Measurements from ENCODE around the gene PTGDR. TPM values are rescaled to one million over a fixed set of nuclear protein-coding genes. Genes with fewer than 3 reads are reported as not detected.

PTGDR gene
- total RNA-seq, 4 donors from 2014 or later: 12.3 to 30.1 (median 28.3) TPM

- in situ Hi-C loops (cut with MboI; ENCODE audit: low pct_ligation_motif_present in 1 of 4, low pct_unique_long_range_greater_than_20kb in 1 of 4, low sequenced_read_pairs in 3 of 4): no loop called here
- intact Hi-C loops (cut with DNase I; ENCODE audit: low total_unique reads): no loop called here
- peaks cover 0 to 9% of the 10 kb centered on the region in 2 donors for H3K9me3 ChIP-seq
- peak overlapping the region in 2 of 4 donors; percentile 2 to 67 for H3K4me3 ChIP-seq
- H3K4me1 ChIP-seq: peaks cover 0 to 15% (median 10%) of the 10 kb centered on the region in 4 donors
- WGBS, 2 donors (ENCODE audit: low coverage in 1 of 2): 64 to 77% methylated on average over 1 to 2 of the region's 2 CpGs
- peak overlapping the region; percentile 74 to 83 (median 82) for H3K27ac ChIP-seq
- H3K27me3 ChIP-seq: peaks cover 6% of the 10 kb centered on the region
- no peak for DNase-seq
- no peak for TF ChIP-seq POLR2A (IDR thresholded peaks at IDR 0.05)
- no peak for TF ChIP-seq EP300 (IDR thresholded peaks at IDR 0.05; ENCODE audit: low read depth)
- H3K36me3 ChIP-seq: no peaks in the 10 kb centered on the region
These were observed 50.6 kb downstream of the PTGDR start for GRCh38 chr14:52318062-52318461.

DNA sequence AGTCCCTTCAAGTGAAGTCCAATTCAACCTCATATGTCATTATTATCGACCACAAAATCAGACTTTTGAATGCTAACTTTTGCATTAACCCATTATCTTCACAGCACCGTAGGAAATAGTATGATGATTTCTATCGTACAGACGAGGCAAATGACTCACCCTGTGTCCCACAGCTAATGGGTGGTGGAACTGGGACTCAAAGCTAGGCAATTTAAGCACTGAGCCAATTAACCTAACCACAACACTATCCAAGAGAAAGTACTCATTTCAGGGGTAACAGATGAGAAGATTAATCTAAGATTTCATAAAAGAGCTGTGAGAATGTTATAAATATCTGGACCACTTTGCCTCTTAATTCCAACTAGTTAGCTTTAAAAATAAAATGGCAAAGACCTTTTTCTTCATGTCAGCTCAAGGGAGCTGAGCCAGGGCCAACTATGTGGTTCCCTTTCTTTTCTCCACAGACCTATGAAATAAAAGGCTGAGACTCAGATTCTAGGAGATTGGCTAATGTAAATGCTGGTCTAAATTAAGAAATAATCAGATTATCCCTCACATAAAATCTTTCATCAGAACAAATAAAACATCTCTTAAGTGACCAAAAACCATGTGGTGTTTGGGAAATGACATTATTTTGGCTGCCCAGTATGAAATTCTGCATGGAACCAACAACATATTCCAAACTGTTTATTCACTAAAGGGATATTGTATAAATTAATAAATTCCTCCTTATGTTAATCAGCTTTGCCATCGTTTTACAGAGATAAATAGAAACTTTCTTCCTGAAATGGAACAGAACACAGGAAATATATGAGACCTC, 51.5 kb downstream of the PTGDR start:
- Histone ChIP-seq H3K36me3 (no peaks in the 10 kb centered on the region), H3K4me3 (peak overlapping the region in 2 of 4 donors; percentile 2 to 16), H3K9me3 (peaks cover 0 to 9% of the 10 kb centered on the region in 2 donors), H3K27ac (peak overlapping the region; percentile 26 to 82 (median 52)), H3K4me1 (peaks cover 0 to 7% (median 3%) of the 10 kb centered on the region in 4 donors), H3K27me3 (peaks cover 6% of the 10 kb centered on the region)
- intact Hi-C loops (cut with DNase I; ENCODE audit: low total_unique reads) (no loop called here), in situ Hi-C loops (cut with MboI; ENCODE audit: low pct_ligation_motif_present in 1 of 4, low pct_unique_long_range_greater_than_20kb in 1 of 4, low sequenced_read_pairs in 3 of 4) (no loop called here)
- WGBS, 2 donors (ENCODE audit: low coverage in 1 of 2): 46 to 59% methylated on average over 5 of the region's 5 CpGs
- TF ChIP-seq EP300 (IDR thresholded peaks at IDR 0.05; ENCODE audit: low read depth) (no peak), POLR2AphosphoS5 (IDR thresholded peaks at IDR 0.05) (no peak), POLR2A (IDR thresholded peaks at IDR 0.05) (no peak)
- TF ChIP-seq, protein P1, sequence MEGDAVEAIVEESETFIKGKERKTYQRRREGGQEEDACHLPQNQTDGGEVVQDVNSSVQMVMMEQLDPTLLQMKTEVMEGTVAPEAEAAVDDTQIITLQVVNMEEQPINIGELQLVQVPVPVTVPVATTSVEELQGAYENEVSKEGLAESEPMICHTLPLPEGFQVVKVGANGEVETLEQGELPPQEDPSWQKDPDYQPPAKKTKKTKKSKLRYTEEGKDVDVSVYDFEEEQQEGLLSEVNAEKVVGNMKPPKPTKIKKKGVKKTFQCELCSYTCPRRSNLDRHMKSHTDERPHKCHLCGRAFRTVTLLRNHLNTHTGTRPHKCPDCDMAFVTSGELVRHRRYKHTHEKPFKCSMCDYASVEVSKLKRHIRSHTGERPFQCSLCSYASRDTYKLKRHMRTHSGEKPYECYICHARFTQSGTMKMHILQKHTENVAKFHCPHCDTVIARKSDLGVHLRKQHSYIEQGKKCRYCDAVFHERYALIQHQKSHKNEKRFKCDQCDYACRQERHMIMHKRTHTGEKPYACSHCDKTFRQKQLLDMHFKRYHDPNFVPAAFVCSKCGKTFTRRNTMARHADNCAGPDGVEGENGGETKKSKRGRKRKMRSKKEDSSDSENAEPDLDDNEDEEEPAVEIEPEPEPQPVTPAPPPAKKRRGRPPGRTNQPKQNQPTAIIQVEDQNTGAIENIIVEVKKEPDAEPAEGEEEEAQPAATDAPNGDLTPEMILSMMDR (IDR thresholded peaks at IDR 0.05): no peak
- no peak for DNase-seq

DNA sequence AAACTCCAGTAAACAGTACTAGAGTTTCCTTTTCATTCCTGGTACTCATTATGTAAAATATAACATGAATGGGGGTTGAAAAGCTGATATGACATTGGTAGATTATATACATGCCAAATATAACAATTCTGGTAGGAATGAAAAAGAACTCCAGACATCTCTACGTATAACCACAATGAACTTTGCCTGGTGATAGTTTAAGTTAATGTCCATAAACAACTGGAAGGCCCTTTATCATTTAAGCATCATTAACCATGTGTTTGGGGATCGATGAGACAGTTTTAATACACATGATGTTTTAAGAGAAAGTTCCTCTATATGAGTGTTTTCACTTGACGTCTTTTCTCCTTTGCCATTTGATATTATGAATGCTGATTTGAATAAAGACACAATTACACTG, 52.4 kb downstream of the PTGDR start:
- WGBS, 2 donors (ENCODE audit: low coverage in 1 of 2): 80 to 86% methylated on average over 3 of the region's 3 CpGs
- no peak for TF ChIP-seq EP300 (IDR thresholded peaks at IDR 0.05; ENCODE audit: low read depth)
- no peak for TF ChIP-seq POLR2AphosphoS5 (IDR thresholded peaks at IDR 0.05)
- TF ChIP-seq POLR2A (IDR thresholded peaks at IDR 0.05): no peak
- TF ChIP-seq, protein P1 (IDR thresholded peaks at IDR 0.05): no peak
- intact Hi-C loops (cut with DNase I; ENCODE audit: low total_unique reads) (no loop called here), in situ Hi-C loops (cut with MboI; ENCODE audit: low pct_ligation_motif_present in 1 of 4, low pct_unique_long_range_greater_than_20kb in 1 of 4, low sequenced_read_pairs in 3 of 4) (no loop called here)
- H3K27ac ChIP-seq: peak overlapping the region in 1 of 4 donors; percentile 1
- H3K4me1 ChIP-seq: peaks cover 0 to 12% (median 0%) of the 10 kb centered on the region in 4 donors
- H3K27me3 ChIP-seq: peaks cover 4% of the 10 kb centered on the region
- no peak overlapping the region for H3K4me3 ChIP-seq
- H3K36me3 ChIP-seq: no peaks in the 10 kb centered on the region
- DNase-seq: no peak
- H3K9me3 ChIP-seq: peaks cover 0 to 9% of the 10 kb centered on the region in 2 donors

DNA sequence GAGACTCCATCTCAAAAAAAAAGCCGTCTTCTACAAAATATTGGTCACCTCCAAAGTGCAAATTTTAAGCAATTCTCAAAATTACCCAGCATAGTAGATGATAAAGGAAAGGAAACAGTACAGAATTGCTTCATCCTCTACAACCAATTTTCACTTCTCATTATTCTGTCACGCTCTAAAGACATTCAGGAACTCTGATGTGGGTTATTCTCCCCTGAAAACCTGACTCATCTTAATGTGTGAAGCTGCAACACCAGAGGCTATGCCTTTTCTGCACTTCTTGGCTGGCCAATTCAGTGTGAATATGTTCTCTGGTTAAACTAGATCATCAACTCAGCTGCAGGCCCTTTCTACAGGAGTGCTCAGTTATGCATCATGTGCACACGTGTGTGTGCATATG, 57.6 kb downstream of the PTGDR start:
- Histone ChIP-seq H3K27me3 (no peaks in the 10 kb centered on the region), H3K4me3 (no peak overlapping the region), H3K4me1 (peaks cover 0 to 36% (median 5%) of the 10 kb centered on the region in 4 donors), H3K9me3 (peaks cover 0 to 9% of the 10 kb centered on the region in 2 donors), H3K27ac (peak overlapping the region; percentile 36 to 51 (median 40)), H3K36me3 (no peaks in the 10 kb centered on the region)
- intact Hi-C loops (cut with DNase I; ENCODE audit: low total_unique reads): no loop called here
- DNase-seq: no peak
- in situ Hi-C loops (cut with MboI; ENCODE audit: low pct_ligation_motif_present in 1 of 4, low pct_unique_long_range_greater_than_20kb in 1 of 4, low sequenced_read_pairs in 3 of 4): no loop called here
- TF ChIP-seq POLR2AphosphoS5 (IDR thresholded peaks at IDR 0.05): no peak
- TF ChIP-seq EP300 (IDR thresholded peaks at IDR 0.05; ENCODE audit: low read depth): no peak
- TF ChIP-seq, protein P1 (IDR thresholded peaks at IDR 0.05): no peak
- no peak for TF ChIP-seq POLR2A (IDR thresholded peaks at IDR 0.05)
- WGBS, 2 donors (ENCODE audit: low coverage in 1 of 2): 64 to 72% methylated on average over 2 to 3 of the region's 3 CpGs

Measured in transverse colon (tissue), 4 donors.